Fibroblast of lung (primary cell): ENCODE results near the gene COL4A2. TPM values are rescaled to one million over a fixed set of nuclear protein-coding genes. Genes with fewer than 3 reads are reported as not detected.
"Not testable (repeated sequence)": the region's sequence is repeated elsewhere in the genome, so short reads cannot be mapped to it uniquely, and the experiment has no call there.

Experiments
- DNase-seq, 2 donors: peaks; one replicate each; pipeline versions ENCODE4 v3.0.0 to v3.0.0-alpha.2; 2010; ENCODE audit warnings: low read depth in 2 of 2
- H2AFZ ChIP-seq: 2 replicates; pipeline ENCODE4 v1.5.1; 2012; ENCODE audit warnings: low read length, control low read depth, inconsistent platforms
- H3K27ac ChIP-seq: 2 replicates; pipeline ENCODE4 v1.5.1; 2011; ENCODE audit warnings: low read length, control low read depth; ENCODE audit not compliant: insufficient read depth
- H3K27me3 ChIP-seq: 2 replicates; pipeline ENCODE4 v1.5.1; 2011; ENCODE audit warnings: mild to moderate bottlenecking, low read length; ENCODE audit not compliant: control insufficient read depth, insufficient read depth
- H3K36me3 ChIP-seq: 2 replicates; pipeline ENCODE4 v1.5.1; 2011; ENCODE audit warnings: low read length; ENCODE audit not compliant: control insufficient read depth, insufficient read depth
- H3K4me1 ChIP-seq: 2 replicates; pipeline ENCODE4 v1.5.1; 2011; ENCODE audit warnings: low read length; ENCODE audit not compliant: control insufficient read depth, insufficient read depth; ENCODE audit errors: extremely low read depth
- H3K4me2 ChIP-seq: 2 replicates; pipeline ENCODE4 v1.5.1; 2011; ENCODE audit warnings: low read length, control low read depth; ENCODE audit not compliant: insufficient read depth; ENCODE audit errors: extremely low read depth
- H3K4me3 ChIP-seq, 4 experiments: fragments of 200-600 bp in 1 of 4; sonication (generic) in 1 of 4; replicated peaks in 1 of 4; 2 replicates each; pipeline ENCODE4 v1.5.1; 2011 to 2016; ENCODE audit warnings: low read length in 4 of 4, low read depth in 3 of 4, mild to moderate bottlenecking in 3 of 4, control low read depth in 2 of 4, inconsistent platforms in 1 of 4, mixed read lengths in 1 of 4; ENCODE audit not compliant: insufficient read depth in 1 of 4; ENCODE audit errors: control extremely low read depth in 1 of 4
- H3K79me2 ChIP-seq: 2 replicates; pipeline ENCODE4 v1.5.1; 2012; ENCODE audit warnings: mild to moderate bottlenecking, low read length, inconsistent platforms; ENCODE audit not compliant: control insufficient read depth, insufficient read depth
- H3K9ac ChIP-seq: 2 replicates; pipeline ENCODE4 v1.5.1; 2011; ENCODE audit warnings: mild to moderate bottlenecking, low read length, control low read depth; ENCODE audit not compliant: insufficient read depth
- H3K9me3 ChIP-seq: 2 replicates; pipeline ENCODE4 v1.5.1; 2012; ENCODE audit warnings: low read depth, low read length; ENCODE audit not compliant: control insufficient read depth, insufficient read depth
- H4K20me1 ChIP-seq: 2 replicates; pipeline ENCODE4 v1.5.1; 2011; ENCODE audit warnings: low read length; ENCODE audit not compliant: control insufficient read depth, insufficient read depth; ENCODE audit errors: extremely low read depth
- EZH2 ChIP-seq: IDR thresholded peaks from 2 replicates; pipeline ENCODE4 v1.5.1; 2012; ENCODE audit warnings: low read length, control low read depth, mild to moderate bottlenecking; ENCODE audit errors: missing control alignments
- polyA plus RNA-seq, 2 donors: library from polyadenylated mRNA; depleted of rRNA in 1 of 2; stranded (reverse) in 1 of 2; unstranded in 1 of 2; fragments of >200 nt; gene quantifications; 2 replicates each; pipeline ENCODE4 v1.2.1, GENCODE V29; 2011 to 2012; ENCODE audit warnings: missing spikeins in 1 of 2
- total RNA-seq: library from RNA; depleted of rRNA; stranded (reverse); fragments of >200 nt; gene quantifications from 2 replicates; pipeline ENCODE4 v1.2.1, GENCODE V29; 2014
- TF ChIP-seq, protein P1 (sequence below), 2 donors: IDR thresholded peaks in 1 of 2; conservative IDR thresholded peaks in 1 of 2; 1 replicate in 1 of 2; 2 replicates in 1 of 2; pipeline ENCODE4 v1.5.1; 2011 to 2012; ENCODE audit warnings: low read length in 2 of 2, control low read depth in 1 of 2, inconsistent platforms in 1 of 2, low read depth in 1 of 2, mild to moderate bottlenecking in 1 of 2

Gene COL4A2
- total and polyA plus RNA-seq, 2 donors (not counting 1 experiment from before 2014, with no cell fraction given), result 93.1 to 463 TPM

DNA sequence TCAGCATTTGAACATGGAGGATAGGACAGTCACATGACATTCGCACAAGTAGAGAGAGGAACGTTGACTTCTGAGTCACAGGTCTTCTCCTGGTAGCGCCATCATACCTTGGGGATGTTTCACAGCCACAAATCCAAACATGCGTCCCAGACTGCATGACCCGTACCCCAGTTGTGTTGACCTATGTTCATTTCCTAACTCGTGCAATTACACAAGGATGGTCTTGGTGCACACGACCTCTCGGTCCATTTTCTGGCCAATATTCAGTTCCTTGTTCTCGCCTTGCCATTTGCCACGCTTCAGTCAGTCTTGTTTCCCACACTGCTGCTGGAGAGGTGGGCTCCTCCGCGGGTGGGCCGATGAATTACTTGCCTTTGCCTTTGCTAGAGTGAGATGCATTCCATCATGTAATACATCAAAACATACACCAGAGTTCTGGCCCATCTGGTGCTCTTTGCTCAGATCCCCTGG, 87.3 kb downstream of the COL4A2 start:
- peak; percentile 83 to 93 for DNase-seq
- Histone ChIP-seq H3K9me3 (no peaks in the 10 kb centered on the region), H3K4me2 (no peak overlapping the region), H3K4me3 (no peak overlapping the region), H3K36me3 (no peaks in the 10 kb centered on the region), H3K79me2 (peaks cover 5% of the 10 kb centered on the region), H3K27me3 (no peaks in the 10 kb centered on the region), H4K20me1 (no peaks in the 10 kb centered on the region), H2AFZ (no peak overlapping the region), H3K27ac (peak overlapping the region; percentile 93), H3K9ac (no peak overlapping the region), H3K4me1 (peaks cover 55% of the 10 kb centered on the region)
- TF ChIP-seq, protein P1, sequence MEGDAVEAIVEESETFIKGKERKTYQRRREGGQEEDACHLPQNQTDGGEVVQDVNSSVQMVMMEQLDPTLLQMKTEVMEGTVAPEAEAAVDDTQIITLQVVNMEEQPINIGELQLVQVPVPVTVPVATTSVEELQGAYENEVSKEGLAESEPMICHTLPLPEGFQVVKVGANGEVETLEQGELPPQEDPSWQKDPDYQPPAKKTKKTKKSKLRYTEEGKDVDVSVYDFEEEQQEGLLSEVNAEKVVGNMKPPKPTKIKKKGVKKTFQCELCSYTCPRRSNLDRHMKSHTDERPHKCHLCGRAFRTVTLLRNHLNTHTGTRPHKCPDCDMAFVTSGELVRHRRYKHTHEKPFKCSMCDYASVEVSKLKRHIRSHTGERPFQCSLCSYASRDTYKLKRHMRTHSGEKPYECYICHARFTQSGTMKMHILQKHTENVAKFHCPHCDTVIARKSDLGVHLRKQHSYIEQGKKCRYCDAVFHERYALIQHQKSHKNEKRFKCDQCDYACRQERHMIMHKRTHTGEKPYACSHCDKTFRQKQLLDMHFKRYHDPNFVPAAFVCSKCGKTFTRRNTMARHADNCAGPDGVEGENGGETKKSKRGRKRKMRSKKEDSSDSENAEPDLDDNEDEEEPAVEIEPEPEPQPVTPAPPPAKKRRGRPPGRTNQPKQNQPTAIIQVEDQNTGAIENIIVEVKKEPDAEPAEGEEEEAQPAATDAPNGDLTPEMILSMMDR (conservative IDR thresholded peaks at IDR 0.05 in 1 of 2, IDR thresholded peaks at IDR 0.05 in 1 of 2; ENCODE audit: low read depth in 1 of 2, low read length in 2 of 2), result no peak
- TF ChIP-seq EZH2, result no peak

DNA sequence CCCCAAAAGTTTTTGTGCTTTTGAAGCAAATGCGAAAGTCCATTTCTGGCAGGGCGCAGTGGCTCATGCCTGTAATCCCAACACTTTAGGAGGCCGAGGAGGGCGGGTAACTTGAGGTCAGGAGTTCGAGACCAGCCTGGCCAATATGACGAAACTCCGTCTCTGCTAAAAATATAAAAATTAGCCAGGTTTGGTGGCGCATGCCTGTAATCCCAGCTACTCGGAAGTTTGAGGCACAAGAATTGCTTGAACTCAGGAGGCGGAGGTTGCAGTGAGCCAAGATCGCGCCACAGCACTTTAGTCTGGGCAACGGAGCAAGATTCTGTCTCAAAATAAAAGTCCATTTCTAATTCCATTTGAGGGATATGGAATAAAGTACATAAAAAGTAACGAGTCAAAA, 88.5 kb downstream of the COL4A2 start:
- H3K4me2 ChIP-seq, H3K9me3 ChIP-seq, H3K79me2 ChIP-seq, H2AFZ ChIP-seq, H3K9ac ChIP-seq, H4K20me1 ChIP-seq, DNase-seq, H3K4me3 ChIP-seq, H3K36me3 ChIP-seq, H3K27me3 ChIP-seq: not testable (repeated sequence)
- Histone ChIP-seq H3K27ac (peak overlapping the region; percentile 93), H3K4me1 (peaks cover 47% of the 10 kb centered on the region)

GRCh38 chr13:110396476-110396875, 89.4 kb downstream of the COL4A2 start:
- DNase-seq, result no peak
- Histone ChIP-seq H3K9me3 (no peaks in the 10 kb centered on the region), H3K4me1 (peaks cover 43% of the 10 kb centered on the region), H3K79me2 (peaks cover 5% of the 10 kb centered on the region), H3K27me3 (no peaks in the 10 kb centered on the region), H3K36me3 (no peaks in the 10 kb centered on the region), H4K20me1 (no peaks in the 10 kb centered on the region), H3K9ac (peak overlapping the region; percentile 44), H3K4me2 (peak overlapping the region; percentile 51), H3K4me3 (peak overlapping the region in 1 of 4 experiments; percentile 4), H2AFZ (no peak overlapping the region), H3K27ac (peak overlapping the region; percentile 93)
- TF ChIP-seq EZH2, result no peak
- TF ChIP-seq, protein P1 (conservative IDR thresholded peaks at IDR 0.05 in 1 of 2, IDR thresholded peaks at IDR 0.05 in 1 of 2; ENCODE audit: low read depth in 1 of 2, low read length in 2 of 2), result no peak
